Lower lobe of right lung (tissue), 2 donors: ENCODE results near the gene MITF. TPM values are rescaled to one million over a fixed set of nuclear protein-coding genes. Genes with fewer than 3 reads are reported as not detected.

ENCODE experiments used
- ATAC-seq, 2 donors: fragments of 200-7000 bp; cut with Tn5 transposase; one replicate each; pipeline ENCODE4 v1.9.1; 2020 to 2022; ENCODE audit warnings: mild to moderate bottlenecking in 2 of 2, moderate library complexity in 2 of 2
- DNase-seq: peaks from one replicate; pipeline ENCODE4 v3.0.0-alpha.2; 2020
- H3K27ac ChIP-seq: fragments of 200-600 bp; one replicate; pipeline ENCODE4 v1.8.0; 2022
- H3K27me3 ChIP-seq: fragments of 200-600 bp; one replicate; pipeline ENCODE4 v1.8.0; 2022; ENCODE audit warnings: low read depth
- H3K36me3 ChIP-seq: fragments of 200-600 bp; one replicate; pipeline ENCODE4 v1.8.0; 2022; ENCODE audit warnings: mild to moderate bottlenecking
- H3K4me1 ChIP-seq: fragments of 200-600 bp; one replicate; pipeline ENCODE4 v1.8.0; 2022
- H3K4me3 ChIP-seq: fragments of 200-600 bp; one replicate; pipeline ENCODE4 v1.8.0; 2022; ENCODE audit warnings: mild to moderate bottlenecking
- H3K9me3 ChIP-seq: fragments of 200-600 bp; one replicate; pipeline ENCODE4 v1.8.0; 2022
- CTCF ChIP-seq: fragments of 200-600 bp; IDR thresholded peaks from one replicate; pipeline ENCODE4 v1.8.0; 2022; ENCODE audit warnings: antibody characterized with exemption, mild to moderate bottlenecking
- intact Hi-C: fragments of 100-400 bp; cut with DNase I; formaldehyde crosslinking; loops from one replicate; pipeline ENCODE4 v1.11.0; 2022
- total RNA-seq: library from RNA; stranded (reverse); fragmentation: NEBNext Ultra II Directional; extraction: Animal tissue kit (Norgen Biotek cat#: 25700); gene quantifications from one replicate; pipeline ENCODE4 v1.2.1, GENCODE V29; 2021
- donor health status: DM: no; HTN: yes; CAD: no; lungs with severe emphysema.

MITF gene
- total RNA-seq, 1 donor from 2014 or later = 45.1 TPM

DNA sequence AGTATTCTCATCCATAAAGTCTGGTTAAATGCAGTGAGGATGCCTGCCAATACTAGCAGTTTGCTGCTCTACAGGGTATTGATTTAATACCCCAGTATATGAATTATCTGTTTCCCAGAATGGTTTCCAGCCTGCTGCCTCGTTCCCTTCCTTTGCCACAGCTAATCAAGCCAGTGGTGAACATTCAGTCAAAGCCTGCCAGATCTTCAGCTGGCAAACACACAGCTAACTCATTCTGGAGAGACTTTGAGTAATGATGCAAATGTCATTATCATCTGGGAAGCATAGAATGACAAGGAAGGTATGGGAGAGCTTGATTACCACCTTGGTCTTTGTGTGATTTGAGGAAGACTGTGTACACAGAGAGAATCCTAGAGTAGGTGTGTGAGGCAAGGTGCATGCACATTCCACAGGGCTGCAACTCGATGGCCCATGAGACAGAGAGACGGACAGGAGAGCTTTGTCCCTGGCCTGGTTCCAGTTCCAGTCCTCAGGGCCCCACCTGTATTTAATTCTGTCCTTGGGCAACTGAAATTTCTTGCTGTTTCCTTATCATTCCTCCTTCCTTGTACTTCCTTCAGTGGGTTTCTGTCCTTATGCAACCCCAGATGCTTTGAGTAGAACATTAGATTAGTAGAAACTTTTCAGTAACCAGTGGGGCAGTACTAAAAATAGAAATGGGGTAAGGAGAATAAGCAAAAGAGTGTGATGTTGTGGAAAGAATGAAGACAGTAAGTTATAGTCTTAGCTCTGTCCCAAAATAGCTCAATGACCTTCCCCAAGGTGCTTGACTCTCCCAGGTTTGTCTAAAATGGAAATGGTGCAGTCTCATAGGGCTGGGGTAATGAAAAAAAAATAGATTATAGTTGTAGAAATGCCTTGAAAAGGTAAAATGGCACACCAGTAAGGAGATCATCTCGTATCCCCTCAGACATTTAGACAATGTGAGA is 72.5 kb downstream of the MITF start:
- intact Hi-C loops = no loop called here
- ATAC-seq (no peak), DNase-seq (no peak)
- Histone ChIP-seq H3K27me3 (no peaks in the 10 kb centered on the region), H3K4me3 (no peak overlapping the region), H3K36me3 (no peaks in the 10 kb centered on the region), H3K27ac (no peak overlapping the region), H3K4me1 (peaks cover 9% of the 10 kb centered on the region), H3K9me3 (no peaks in the 10 kb centered on the region)
- TF ChIP-seq CTCF = no peak

- TF ChIP-seq CTCF = no peak
- no peak for DNase-seq
- intact Hi-C loops = no loop called here
- no peak overlapping the region for H3K4me3 ChIP-seq
- H3K36me3 ChIP-seq = no peaks in the 10 kb centered on the region
- no peak for ATAC-seq
- H3K27me3 ChIP-seq = no peaks in the 10 kb centered on the region
- H3K27ac ChIP-seq = no peak overlapping the region
- no peaks in the 10 kb centered on the region for H3K9me3 ChIP-seq
- H3K4me1 ChIP-seq = peaks cover 20% of the 10 kb centered on the region
Measured at GRCh38 chr3:69815970-69816369, 76.7 kb downstream of the MITF start.

- ATAC-seq (no peak), DNase-seq (no peak)
- Histone ChIP-seq H3K27ac (no peak overlapping the region), H3K36me3 (no peaks in the 10 kb centered on the region), H3K9me3 (no peaks in the 10 kb centered on the region), H3K4me3 (no peak overlapping the region), H3K4me1 (peaks cover 11% of the 10 kb centered on the region), H3K27me3 (no peaks in the 10 kb centered on the region)
- intact Hi-C loops = no loop called here
- no peak for TF ChIP-seq CTCF
Measured at GRCh38 chr3:69817988-69818387, 78.7 kb downstream of the MITF start.

GRCh38 chr3:69819282-69819681 is 80.0 kb downstream of the MITF start:
- DNase-seq (no peak), ATAC-seq (no peak)
- Histone ChIP-seq H3K4me3 (no peak overlapping the region), H3K9me3 (no peaks in the 10 kb centered on the region), H3K27ac (no peak overlapping the region), H3K36me3 (no peaks in the 10 kb centered on the region), H3K27me3 (no peaks in the 10 kb centered on the region), H3K4me1 (peaks cover 11% of the 10 kb centered on the region)
- intact Hi-C loops = no loop called here
- TF ChIP-seq CTCF = no peak

GRCh38 chr3:69821133-69821532 is 81.9 kb downstream of the MITF start:
- DNase-seq (no peak), ATAC-seq (no peak)
- intact Hi-C loops = no loop called here

More at GRCh38 chr3:69821133-69821532, 81.9 kb downstream of the MITF start:
- TF ChIP-seq CTCF = no peak
- Histone ChIP-seq H3K36me3 (no peaks in the 10 kb centered on the region), H3K4me3 (no peak overlapping the region), H3K9me3 (no peaks in the 10 kb centered on the region), H3K27me3 (no peaks in the 10 kb centered on the region), H3K27ac (no peak overlapping the region), H3K4me1 (peaks cover 11% of the 10 kb centered on the region)
